Pancreas (tissue), 10 donors: Measurements from ENCODE around the gene ZNF653. TPM values are rescaled to one million over a fixed set of nuclear protein-coding genes. Genes with fewer than 3 reads are reported as not detected.

ENCODE experiments used
- ATAC-seq, 4 donors: fragments of 200-7000 bp; cut with Tn5 transposase; one replicate each; pipeline versions ENCODE4 v1.8.0 to v1.9.1; 2020; ENCODE audit warnings: mild to moderate bottlenecking in 4 of 4, moderate library complexity in 4 of 4
- DNase-seq, 6 donors: peaks; one replicate each; pipeline ENCODE4 v3.0.0-alpha.2; 2020
- FAIRE-seq: peaks from 2 replicates; lab custom pipeline; 2012; peaks lifted over from hg19 to GRCh38; lab: Jason Lieb, UNC
- H3K27ac ChIP-seq, 4 donors: fragments of 200-600 bp; sonication (generic); 1 replicate in 3 of 4; 2 replicates in 1 of 4; pipeline versions ENCODE4 v1.5.0 to v1.8.0; 2020
- H3K27me3 ChIP-seq, 4 donors: fragments of 200-600 bp; one replicate each; pipeline ENCODE4 v1.8.0; 2021
- H3K36me3 ChIP-seq, 3 donors: fragments of 200-600 bp; sonication (generic) in 1 of 3; one replicate each; pipeline versions ENCODE4 v1.5.0 to v1.8.0; 2020 to 2021
- H3K4me1 ChIP-seq, 3 donors: fragments of 200-600 bp; one replicate each; pipeline ENCODE4 v1.8.0; 2021
- H3K4me3 ChIP-seq, 4 donors: fragments of 200-600 bp; sonication (generic) in 2 of 4; one replicate each; pipeline versions ENCODE4 v1.5.0 to v1.8.0; 2020 to 2021
- H3K9me3 ChIP-seq, 4 donors: fragments of 200-600 bp; one replicate each; pipeline ENCODE4 v1.8.0; 2021
- CTCF ChIP-seq, 4 donors: fragments of 200-600 bp; sonication (generic) in 3 of 4; IDR thresholded peaks; one replicate each; pipeline versions ENCODE4 v1.5.0 to v1.8.0; 2021; ENCODE audit warnings: antibody characterized with exemption in 4 of 4
- WGBS, 2 donors: extraction: QIAGEN DNeasy Blood & Tissue Kit; methylation state at CpG; one replicate each; pipeline ENCODE4 v1.1.7; 2013; 5-methylcytosine and 5-hydroxymethylcytosine counted together
- intact Hi-C, 3 donors: fragments of 100-400 bp; cut with DNase I; formaldehyde crosslinking; loops; one replicate each; pipeline versions ENCODE4 v1.11.1 to v1.14.2; 2022
- polyA plus RNA-seq, 2 donors: library from polyadenylated mRNA; stranded (reverse); fragments of 200-250 nt; gene quantifications; one replicate each; pipeline ENCODE4 v1.2.3, GENCODE V29; 2013
- total RNA-seq, 6 donors: library from RNA; stranded (reverse); fragmentation: NEBNext Ultra II Directional in 4 of 6; extraction: Animal tissue kit (Norgen Biotek cat#: 25700) in 4 of 6; gene quantifications; one replicate each; pipeline versions ENCODE4 v1.2.1 to v1.2.4, GENCODE V29; 2021 to 2023
- donor health status: healthy with polysubstance abuse.
- donor health status: DM: no; HTN: no; CAD: no; lungs with moderate emphysema.
- donor health status: DM: no; HTN: no; CAD: no.
- donor health status: control.
- donor health status: control.
- donor health status: Bipolar disorder and iron deficiency.
- donor health status: DM: yes; HTN: yes; CAD: no.
- donor health status: DM: no; HTN: no; CAD: no.
- donor health status: DM: no; HTN: no; CAD: no.
- donor health status: DM: yes; HTN: yes; CAD: no.

ZNF653 gene
- total and polyA plus RNA-seq, 8 donors: 4.5 to 25.6 (median 6.0) TPM

GRCh38 chr19:11481534-11482383 is 23.9 kb downstream of the ZNF653 start:
- no peak for FAIRE-seq
- H3K4me3 ChIP-seq: peak overlapping the region in 1 of 4 donors; percentile 35

GRCh38 chr19:11480715-11481533 is 24.7 kb downstream of the ZNF653 start, which contains the start of gene ELAVL3:
ELAVL3 (minus strand) TSS chr19:11481046; CDS start chr19:11480608, 438 bp downstream.
- peaks cover 0 to 17% (median 14%) of the 10 kb centered on the region in 3 donors for H3K4me1 ChIP-seq
- H3K4me3 ChIP-seq: peak within 1 kb of the TSS in 1 of 4 donors; percentile 25
- intact Hi-C loops: loop anchor here in 1 of 3 donors (10.0 kb wide), 1 partner anchor 186 kb away; the partner anchor contains the start of gene TSPAN16
- H3K27me3 ChIP-seq: peaks cover 0 to 15% (median 5%) of the 10 kb centered on the region in 4 donors
- H3K27ac ChIP-seq: no peak within 1 kb of the TSS
- ATAC-seq (no peak), FAIRE-seq (no peak), DNase-seq (peak in 1 of 6 donors; percentile 70)
- peaks cover 0 to 5% (median 0%) of the 10 kb centered on the region in 3 donors for H3K36me3 ChIP-seq
- WGBS, 2 donors: 9 to 12% methylated on average over 56 to 76 of the region's 77 CpGs
- H3K9me3 ChIP-seq: no peaks in the 10 kb centered on the region
- no peak for TF ChIP-seq CTCF (IDR thresholded peaks at IDR 0.05)

More at GRCh38 chr19:11481534-11482383, 23.9 kb downstream of the ZNF653 start:
- no peak overlapping the region for H3K27ac ChIP-seq
- DNase-seq (peak in 4 of 6 donors; percentile 37 to 78 (median 57)), ATAC-seq (peak; percentile 27 to 82 (median 60))
- no peak for TF ChIP-seq CTCF (IDR thresholded peaks at IDR 0.05)
- peaks cover 0 to 17% (median 14%) of the 10 kb centered on the region in 3 donors for H3K4me1 ChIP-seq
- intact Hi-C loops: loop anchor here in 1 of 3 donors (10.0 kb wide), 1 partner anchor 187 kb away; the partner anchor contains the start of gene TSPAN16
- H3K36me3 ChIP-seq: peaks cover 0 to 5% (median 0%) of the 10 kb centered on the region in 3 donors
- 6 to 8% methylated on average over 45 to 50 of the region's 50 CpGs for WGBS, 2 donors
- H3K9me3 ChIP-seq: no peaks in the 10 kb centered on the region
- peaks cover 0 to 15% (median 5%) of the 10 kb centered on the region in 4 donors for H3K27me3 ChIP-seq

GRCh38 chr19:11479898-11480714 is 25.5 kb downstream of the ZNF653 start:
- peak overlapping the region in 1 of 4 donors; percentile 25 for H3K4me3 ChIP-seq
- H3K36me3 ChIP-seq: peaks cover 0 to 5% (median 0%) of the 10 kb centered on the region in 3 donors
- 6 to 8% methylated on average over 44 to 86 of the region's 86 CpGs for WGBS, 2 donors
- ATAC-seq (no peak), FAIRE-seq (no peak), DNase-seq (peak in 1 of 6 donors; percentile 73)
- TF ChIP-seq CTCF (IDR thresholded peaks at IDR 0.05): no peak
- peaks cover 0 to 15% (median 5%) of the 10 kb centered on the region in 4 donors for H3K27me3 ChIP-seq
- H3K9me3 ChIP-seq: no peaks in the 10 kb centered on the region
- no peak overlapping the region for H3K27ac ChIP-seq
- peaks cover 0 to 17% (median 14%) of the 10 kb centered on the region in 3 donors for H3K4me1 ChIP-seq
- intact Hi-C loops: loop anchor here in 1 of 3 donors (10.0 kb wide), 1 partner anchor 185 kb away; the partner anchor contains the start of gene TSPAN16
